Epidermal melanocyte (primary cell): Measurements from ENCODE around the gene PRR5L.
A peak's percentile ranks its signal among the peaks of the same experiment; 100 is the strongest.
"Not testable (repeated sequence)": the region's sequence is repeated elsewhere in the genome, so short reads cannot be mapped to it uniquely, and the experiment has no call there.

ENCODE experiments used
- DNase-seq: peaks from one replicate; pipeline ENCODE4 v3.0.0; 2011; ENCODE audit warnings: low spot score; ENCODE audit not compliant: insufficient read length

PRR5L gene

GRCh38 chr11:36280531-36280930 lies 15.6 kb upstream of the PRR5L start:
- no peak for DNase-seq

- DNase-seq: no peak
Measured at GRCh38 chr11:36281850-36282249, 14.2 kb upstream of the PRR5L start.

- DNase-seq: no peak
Measured at GRCh38 chr11:36282926-36283325, 13.2 kb upstream of the PRR5L start.

GRCh38 chr11:36288442-36289225 lies 7.5 kb upstream of the PRR5L start:
- no peak for DNase-seq

GRCh38 chr11:36289226-36289852 lies 6.7 kb upstream of the PRR5L start, which contains the start of gene COMMD9:
Gene COMMD9, minus strand, starts transcription at chr11:36289424. Its CDS starts 12 bp downstream, at chr11:36289412.
- peak; percentile 91 for DNase-seq

GRCh38 chr11:36292311-36292722 lies 3.8 kb upstream of the PRR5L start:
- DNase-seq: peak; percentile 70

- no peak for DNase-seq
Measured at GRCh38 chr11:36296884-36297543, 926 bp downstream of the PRR5L start.

- no peak for DNase-seq
Measured at GRCh38 chr11:36300650-36301049, 4.6 kb downstream of the PRR5L start.

- DNase-seq: no peak
Measured at GRCh38 chr11:36304351-36304750, 8.3 kb downstream of the PRR5L start.

- no peak for DNase-seq
Measured at GRCh38 chr11:36305047-36305446, 9.0 kb downstream of the PRR5L start.

GRCh38 chr11:36306888-36307287 lies 10.8 kb downstream of the PRR5L start:
- no peak for DNase-seq

- no peak for DNase-seq
Measured at GRCh38 chr11:36308577-36308976, 12.5 kb downstream of the PRR5L start.

GRCh38 chr11:36309779-36310178 lies 13.7 kb downstream of the PRR5L start:
- DNase-seq: no peak

- DNase-seq: no peak
Measured at GRCh38 chr11:36311926-36312595, 16.0 kb downstream of the PRR5L start.

- no peak for DNase-seq
Measured at GRCh38 chr11:36312611-36313472, 16.8 kb downstream of the PRR5L start.

- no peak for DNase-seq
Measured at GRCh38 chr11:36313750-36314433, 17.8 kb downstream of the PRR5L start.

- no peak for DNase-seq
Measured at GRCh38 chr11:36314434-36314767, 18.3 kb downstream of the PRR5L start.

- no peak for DNase-seq
Measured at GRCh38 chr11:36316049-36316448, 20.0 kb downstream of the PRR5L start.

- no peak for DNase-seq
Measured at GRCh38 chr11:36317992-36318391, 21.9 kb downstream of the PRR5L start.

- DNase-seq: not testable (repeated sequence)
Measured at GRCh38 chr11:36324956-36325355, 28.9 kb downstream of the PRR5L start.
